DMS114 treated with DMSO at 0.1 percent for 48 hours (cell line): ENCODE data around the gene KIF1B.
A peak's percentile ranks its signal among the peaks of the same experiment; 100 is the strongest.

ENCODE experiments used
- DNase-seq: peaks from one replicate; lab custom pipeline; 2025; ENCODE audit not compliant: unreplicated experiment; lab: John Stamatoyannopoulos, UW

The KIF1B gene

GRCh38 chr1:10209905-10210810 lies at the start of gene KIF1B:
Gene KIF1B, plus strand, starts transcription at chr1:10210570. Its CDS starts 21,759 bp downstream, at chr1:10232329.
- DNase-seq: peak; percentile 93

GRCh38 chr1:10160907-10161490 lies 49.4 kb upstream of the KIF1B start:
- no peak for DNase-seq

GRCh38 chr1:10161541-10162290 lies 48.7 kb upstream of the KIF1B start:
- DNase-seq: no peak

GRCh38 chr1:10168912-10169514 lies 41.4 kb upstream of the KIF1B start:
- no peak for DNase-seq

- no peak for DNase-seq
Measured at GRCh38 chr1:10170239-10170574, 40.2 kb upstream of the KIF1B start.

- no peak for DNase-seq
Measured at GRCh38 chr1:10171105-10171767, 39.1 kb upstream of the KIF1B start.

GRCh38 chr1:10171995-10172669 lies 38.2 kb upstream of the KIF1B start:
- no peak for DNase-seq

GRCh38 chr1:10173582-10173981 lies 36.8 kb upstream of the KIF1B start:
- no peak for DNase-seq

GRCh38 chr1:10177876-10178275 lies 32.5 kb upstream of the KIF1B start:
- DNase-seq: no peak

- DNase-seq: no peak
Measured at GRCh38 chr1:10178597-10179405, 31.6 kb upstream of the KIF1B start.

- no peak for DNase-seq
Measured at GRCh38 chr1:10179406-10180091, 30.8 kb upstream of the KIF1B start.

- DNase-seq: no peak
Measured at GRCh38 chr1:10181154-10181553, 29.2 kb upstream of the KIF1B start.

GRCh38 chr1:10185759-10186158 lies 24.6 kb upstream of the KIF1B start:
- no peak for DNase-seq

GRCh38 chr1:10186331-10187025 lies 23.9 kb upstream of the KIF1B start:
- no peak for DNase-seq

- no peak for DNase-seq
Measured at GRCh38 chr1:10187026-10187334, 23.4 kb upstream of the KIF1B start.

GRCh38 chr1:10188133-10188650 lies 22.2 kb upstream of the KIF1B start:
- no peak for DNase-seq

GRCh38 chr1:10189659-10190058 lies 20.7 kb upstream of the KIF1B start:
- no peak for DNase-seq

- no peak for DNase-seq
Measured at GRCh38 chr1:10192263-10192662, 18.1 kb upstream of the KIF1B start.
